ENCODE data around the gene RAP1B. TPM values are rescaled to one million over a fixed set of nuclear protein-coding genes. Genes with fewer than 3 reads are reported as not detected.

The RAP1B gene
- polyA plus RNA-seq, 1 donor (not counting 4 experiments of a cell fraction or from before 2014, with no cell fraction given), result 274 TPM

DNA sequence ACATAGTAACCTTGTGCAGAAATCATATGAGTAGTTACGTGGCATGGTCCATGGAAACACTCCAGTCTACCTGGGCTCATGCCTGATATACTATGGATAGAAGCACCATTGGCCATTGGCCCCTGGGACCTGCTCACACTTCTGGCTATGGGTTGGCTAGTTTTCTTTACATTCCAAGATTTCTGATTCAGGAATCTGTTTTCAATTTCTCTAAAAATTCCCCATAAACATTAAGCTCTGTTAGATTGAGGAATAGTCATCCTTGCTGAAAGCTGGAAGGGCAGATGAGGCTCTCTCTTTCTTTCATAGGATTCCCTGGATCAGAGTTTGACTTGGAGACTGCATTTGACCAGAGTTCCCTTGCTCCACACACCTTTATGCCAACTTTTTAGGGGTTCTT, 37.3 kb upstream of the RAP1B start:
- dilution Hi-C loops (cut with MboI; ENCODE audit: extremely low pct_ligation_motif_present, low sequenced_read_pairs), result no loop called here
- Histone ChIP-seq H3K27ac (ENCODE audit: control insufficient read depth, insufficient read depth, low read length) (no peak overlapping the region), H3K9me3 (ENCODE audit: control insufficient read depth, low read depth, low read length) (no peaks in the 10 kb centered on the region), H3K27me3 (ENCODE audit: control insufficient read depth, extremely low read depth, insufficient read depth, low read length) (no peaks in the 10 kb centered on the region), H3K36me3 (ENCODE audit: control insufficient read depth in 2 of 2, extremely low read depth in 1 of 2, insufficient read depth in 2 of 2, low read length in 2 of 2) (no peaks in the 10 kb centered on the region), H3K9ac (ENCODE audit: control insufficient read depth, extremely low read depth, insufficient read depth, low read length) (no peak overlapping the region), H2AFZ (ENCODE audit: control insufficient read depth, low read length) (no peak overlapping the region), H3K9me1 (ENCODE audit: control insufficient read depth, extremely low read depth, insufficient read depth, low read length) (no peaks in the 10 kb centered on the region), H3K4me2 (ENCODE audit: control insufficient read depth, extremely low read depth, insufficient read depth, low read depth, low read length) (no peak overlapping the region), H3K4me1 (ENCODE audit: control insufficient read depth, extremely low read depth, insufficient read depth, low read length) (no peaks in the 10 kb centered on the region), H3K4me3 (ENCODE audit: control insufficient read depth in 2 of 3, extremely low read depth in 1 of 3, insufficient read depth in 2 of 3, low read depth in 1 of 3, low read length in 3 of 3) (no peak overlapping the region), H3K79me2 (ENCODE audit: control insufficient read depth, insufficient read depth, low read length) (no peaks in the 10 kb centered on the region), H4K20me1 (ENCODE audit: control insufficient read depth, extremely low read depth, insufficient read depth, low read length) (no peaks in the 10 kb centered on the region)
- DNase-seq (ENCODE audit: low read depth, low spot score) (no peak), FAIRE-seq (no peak)
- TF ChIP-seq, protein P1, sequence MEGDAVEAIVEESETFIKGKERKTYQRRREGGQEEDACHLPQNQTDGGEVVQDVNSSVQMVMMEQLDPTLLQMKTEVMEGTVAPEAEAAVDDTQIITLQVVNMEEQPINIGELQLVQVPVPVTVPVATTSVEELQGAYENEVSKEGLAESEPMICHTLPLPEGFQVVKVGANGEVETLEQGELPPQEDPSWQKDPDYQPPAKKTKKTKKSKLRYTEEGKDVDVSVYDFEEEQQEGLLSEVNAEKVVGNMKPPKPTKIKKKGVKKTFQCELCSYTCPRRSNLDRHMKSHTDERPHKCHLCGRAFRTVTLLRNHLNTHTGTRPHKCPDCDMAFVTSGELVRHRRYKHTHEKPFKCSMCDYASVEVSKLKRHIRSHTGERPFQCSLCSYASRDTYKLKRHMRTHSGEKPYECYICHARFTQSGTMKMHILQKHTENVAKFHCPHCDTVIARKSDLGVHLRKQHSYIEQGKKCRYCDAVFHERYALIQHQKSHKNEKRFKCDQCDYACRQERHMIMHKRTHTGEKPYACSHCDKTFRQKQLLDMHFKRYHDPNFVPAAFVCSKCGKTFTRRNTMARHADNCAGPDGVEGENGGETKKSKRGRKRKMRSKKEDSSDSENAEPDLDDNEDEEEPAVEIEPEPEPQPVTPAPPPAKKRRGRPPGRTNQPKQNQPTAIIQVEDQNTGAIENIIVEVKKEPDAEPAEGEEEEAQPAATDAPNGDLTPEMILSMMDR (optimal IDR thresholded peaks at IDR 0.05 in 1 of 3, IDR thresholded peaks at IDR 0.05 in 1 of 3, conservative IDR thresholded peaks at IDR 0.05 in 1 of 3; ENCODE audit: extremely low read depth in 1 of 3, insufficient read depth in 2 of 3, low read length in 3 of 3), result no peak
- TF ChIP-seq EZH2 (IDR thresholded peaks at IDR 0.05; ENCODE audit: low read length), result no peak

DNA sequence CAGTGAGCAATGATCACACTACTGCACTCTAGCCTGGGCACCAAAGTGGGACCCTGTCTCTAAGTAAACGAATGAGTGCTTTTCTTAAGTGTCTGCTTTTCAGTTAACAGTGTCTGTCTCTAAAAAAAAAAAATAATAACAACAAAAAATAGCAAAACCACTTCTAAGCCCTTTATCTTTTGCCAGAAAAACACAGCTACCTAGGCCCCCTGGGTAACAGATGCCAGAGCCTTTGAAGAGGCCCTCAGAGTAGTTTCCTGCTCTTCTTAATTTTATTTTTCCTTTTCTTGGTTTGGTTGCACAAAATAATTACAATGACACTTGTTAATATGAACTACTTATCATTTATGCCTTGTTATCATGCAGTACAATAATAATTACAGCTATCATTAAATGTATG, 32.8 kb upstream of the RAP1B start:
- H3K4me2 ChIP-seq (ENCODE audit: control insufficient read depth, extremely low read depth, insufficient read depth, low read depth, low read length), result no peak overlapping the region
- no peak overlapping the region for H3K9ac ChIP-seq (ENCODE audit: control insufficient read depth, extremely low read depth, insufficient read depth, low read length)
- no peaks in the 10 kb centered on the region for H3K9me1 ChIP-seq (ENCODE audit: control insufficient read depth, extremely low read depth, insufficient read depth, low read length)
- dilution Hi-C loops (cut with MboI; ENCODE audit: extremely low pct_ligation_motif_present, low sequenced_read_pairs), result no loop called here
- no peaks in the 10 kb centered on the region for H3K36me3 ChIP-seq (ENCODE audit: control insufficient read depth in 2 of 2, extremely low read depth in 1 of 2, insufficient read depth in 2 of 2, low read length in 2 of 2)
- no peak overlapping the region for H3K27ac ChIP-seq (ENCODE audit: control insufficient read depth, insufficient read depth, low read length)
- no peaks in the 10 kb centered on the region for H3K27me3 ChIP-seq (ENCODE audit: control insufficient read depth, extremely low read depth, insufficient read depth, low read length)
- no peak overlapping the region for H3K4me3 ChIP-seq (ENCODE audit: control insufficient read depth in 2 of 3, extremely low read depth in 1 of 3, insufficient read depth in 2 of 3, low read depth in 1 of 3, low read length in 3 of 3)
- no peaks in the 10 kb centered on the region for H3K79me2 ChIP-seq (ENCODE audit: control insufficient read depth, insufficient read depth, low read length)
- no peaks in the 10 kb centered on the region for H4K20me1 ChIP-seq (ENCODE audit: control insufficient read depth, extremely low read depth, insufficient read depth, low read length)
- no peak overlapping the region for H2AFZ ChIP-seq (ENCODE audit: control insufficient read depth, low read length)
- TF ChIP-seq, protein P1 (optimal IDR thresholded peaks at IDR 0.05 in 1 of 3, IDR thresholded peaks at IDR 0.05 in 1 of 3, conservative IDR thresholded peaks at IDR 0.05 in 1 of 3; ENCODE audit: extremely low read depth in 1 of 3, insufficient read depth in 2 of 3, low read length in 3 of 3), result no peak
- no peak for TF ChIP-seq EZH2 (IDR thresholded peaks at IDR 0.05; ENCODE audit: low read length)
- no peaks in the 10 kb centered on the region for H3K9me3 ChIP-seq (ENCODE audit: control insufficient read depth, low read depth, low read length)
- FAIRE-seq (no peak), DNase-seq (ENCODE audit: low read depth, low spot score) (no peak)
- no peaks in the 10 kb centered on the region for H3K4me1 ChIP-seq (ENCODE audit: control insufficient read depth, extremely low read depth, insufficient read depth, low read length)
